Lower leg skin (tissue), 4 donors: Measurements from ENCODE around the gene CAMK1. TPM values are rescaled to one million over a fixed set of nuclear protein-coding genes. Genes with fewer than 3 reads are reported as not detected.

Experiments
- DNase-seq, 2 donors: peaks; one replicate each; pipeline ENCODE4 v3.0.0-alpha.2; 2019; ENCODE audit warnings: low spot score in 2 of 2
- H3K4me3 ChIP-seq: fragments of 200-600 bp; sonication (generic); 2 replicates; pipeline ENCODE4 v1.5.1; 2017; ENCODE audit warnings: mild to moderate bottlenecking, low read depth; ENCODE audit not compliant: poor library complexity, severe bottlenecking
- CTCF ChIP-seq, 3 donors: fragments of 450-650 bp; IDR thresholded peaks; one replicate each; pipeline ENCODE4 v1.5.1; 2016; ENCODE audit warnings: antibody characterized with exemption in 3 of 3, mild to moderate bottlenecking in 3 of 3, moderate library complexity in 2 of 3
- POLR2A ChIP-seq, 2 donors: fragments of 450-650 bp; IDR thresholded peaks; one replicate each; pipeline ENCODE4 v1.6.1; 2016 to 2017; ENCODE audit warnings: antibody characterized with exemption in 2 of 2, mild to moderate bottlenecking in 1 of 2, moderate library complexity in 1 of 2
- WGBS, 2 donors: methylation state at CpG; one replicate each; pipeline ENCODE4 v1.1.5; 2018; 5-methylcytosine and 5-hydroxymethylcytosine counted together
- intact Hi-C: fragments of 100-400 bp; cut with DNase I; formaldehyde crosslinking; loops from one replicate; pipeline ENCODE4 v1.15.0; 2023; ENCODE audit warnings: low total_unique reads
- total RNA-seq, 4 donors: library from RNA; depleted of rRNA; stranded (reverse); fragments of >200 nt; gene quantifications; one replicate each; pipeline ENCODE4 v1.1.0, GENCODE V29; 2016

The CAMK1 gene
- total RNA-seq, 4 donors from 2014 or later: 3.1 to 10.1 (median 9.4) TPM

GRCh38 chr3:9747267-9747666 is 22.5 kb downstream of the CAMK1 start:
- intact Hi-C loops: no loop called here
- no peak overlapping the region for H3K4me3 ChIP-seq
- TF ChIP-seq POLR2A (IDR thresholded peaks at IDR 0.05) (no peak), CTCF (IDR thresholded peaks at IDR 0.05) (no peak)
- WGBS, 2 donors: 90 to 91% methylated on average over 8 of the region's 8 CpGs
- no peak for DNase-seq

- DNase-seq: no peak
- 65 to 75% methylated on average over 5 of the region's 5 CpGs for WGBS, 2 donors
- intact Hi-C loops: no loop called here
- no peak overlapping the region for H3K4me3 ChIP-seq
- TF ChIP-seq POLR2A (IDR thresholded peaks at IDR 0.05): no peak
Measured at GRCh38 chr3:9746330-9746729, 23.4 kb downstream of the CAMK1 start.

GRCh38 chr3:9745521-9745920 is 24.2 kb downstream of the CAMK1 start:
- WGBS, 2 donors: 88 to 97% methylated on average over 12 of the region's 12 CpGs
- intact Hi-C loops: no loop called here
- no peak for TF ChIP-seq CTCF (IDR thresholded peaks at IDR 0.05)
- no peak for TF ChIP-seq POLR2A (IDR thresholded peaks at IDR 0.05)
- no peak overlapping the region for H3K4me3 ChIP-seq
- no peak for DNase-seq

GRCh38 chr3:9744162-9744561 is 25.6 kb downstream of the CAMK1 start:
- WGBS, 2 donors: 92 to 97% methylated on average over 12 to 13 of the region's 13 CpGs
- intact Hi-C loops: no loop called here
- no peak for DNase-seq
- H3K4me3 ChIP-seq: no peak overlapping the region
- TF ChIP-seq POLR2A (IDR thresholded peaks at IDR 0.05) (no peak), CTCF (IDR thresholded peaks at IDR 0.05) (no peak)

GRCh38 chr3:9743548-9743947 is 26.2 kb downstream of the CAMK1 start:
- intact Hi-C loops: no loop called here
- 93 to 95% methylated on average over 18 of the region's 18 CpGs for WGBS, 2 donors
- TF ChIP-seq CTCF (IDR thresholded peaks at IDR 0.05) (no peak), POLR2A (IDR thresholded peaks at IDR 0.05) (no peak)
- H3K4me3 ChIP-seq: no peak overlapping the region
- no peak for DNase-seq

GRCh38 chr3:9742560-9742959 is 27.2 kb downstream of the CAMK1 start:
- TF ChIP-seq POLR2A (IDR thresholded peaks at IDR 0.05) (no peak), CTCF (IDR thresholded peaks at IDR 0.05) (no peak)
- intact Hi-C loops: no loop called here
- WGBS, 2 donors: 94 to 100% methylated on average over 1 of the region's 1 CpG
- no peak for DNase-seq
- no peak overlapping the region for H3K4me3 ChIP-seq
